C4-2B (cell line): ENCODE measurements around the gene KLHL1.

ENCODE experiments used
- ZFX ChIP-seq: fragments of 450-650 bp; IDR thresholded peaks from 2 replicates; pipeline ENCODE4 v1.6.1; 2017
- TF ChIP-seq, protein P1 (sequence below): fragments of 450-650 bp; conservative IDR thresholded peaks from 2 replicates; pipeline ENCODE4 v1.5.1; 2017; ENCODE audit warnings: mild to moderate bottlenecking

DNA sequence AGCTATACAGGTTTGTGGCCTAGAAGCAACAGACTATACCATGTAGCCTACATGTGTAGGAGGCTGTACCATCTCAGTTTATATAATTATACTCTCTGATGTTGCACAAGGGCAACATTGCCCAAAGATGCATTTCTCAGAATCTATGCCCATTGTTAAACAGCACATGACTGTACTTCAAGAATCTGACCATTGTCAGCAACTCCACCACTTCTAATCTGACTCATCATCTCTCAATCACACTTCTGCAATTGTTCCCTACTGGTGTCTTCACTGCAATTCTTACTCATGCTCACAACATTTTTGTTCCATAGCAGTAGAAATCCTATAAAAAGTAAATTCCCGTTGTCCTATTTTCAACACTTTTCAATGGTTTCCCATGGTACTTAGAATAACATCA, 64.6 kb downstream of the KLHL1 start:
- TF ChIP-seq, protein P1, sequence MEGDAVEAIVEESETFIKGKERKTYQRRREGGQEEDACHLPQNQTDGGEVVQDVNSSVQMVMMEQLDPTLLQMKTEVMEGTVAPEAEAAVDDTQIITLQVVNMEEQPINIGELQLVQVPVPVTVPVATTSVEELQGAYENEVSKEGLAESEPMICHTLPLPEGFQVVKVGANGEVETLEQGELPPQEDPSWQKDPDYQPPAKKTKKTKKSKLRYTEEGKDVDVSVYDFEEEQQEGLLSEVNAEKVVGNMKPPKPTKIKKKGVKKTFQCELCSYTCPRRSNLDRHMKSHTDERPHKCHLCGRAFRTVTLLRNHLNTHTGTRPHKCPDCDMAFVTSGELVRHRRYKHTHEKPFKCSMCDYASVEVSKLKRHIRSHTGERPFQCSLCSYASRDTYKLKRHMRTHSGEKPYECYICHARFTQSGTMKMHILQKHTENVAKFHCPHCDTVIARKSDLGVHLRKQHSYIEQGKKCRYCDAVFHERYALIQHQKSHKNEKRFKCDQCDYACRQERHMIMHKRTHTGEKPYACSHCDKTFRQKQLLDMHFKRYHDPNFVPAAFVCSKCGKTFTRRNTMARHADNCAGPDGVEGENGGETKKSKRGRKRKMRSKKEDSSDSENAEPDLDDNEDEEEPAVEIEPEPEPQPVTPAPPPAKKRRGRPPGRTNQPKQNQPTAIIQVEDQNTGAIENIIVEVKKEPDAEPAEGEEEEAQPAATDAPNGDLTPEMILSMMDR: no peak
- no peak for TF ChIP-seq ZFX
